ENCODE measurements around the gene PDXDC1.
A peak's percentile ranks its signal among the peaks of the same experiment; 100 is the strongest.
"Not testable (repeated sequence)": the region's sequence is repeated elsewhere in the genome, so short reads cannot be mapped to it uniquely, and the experiment has no call there.

PDXDC1 gene

DNA sequence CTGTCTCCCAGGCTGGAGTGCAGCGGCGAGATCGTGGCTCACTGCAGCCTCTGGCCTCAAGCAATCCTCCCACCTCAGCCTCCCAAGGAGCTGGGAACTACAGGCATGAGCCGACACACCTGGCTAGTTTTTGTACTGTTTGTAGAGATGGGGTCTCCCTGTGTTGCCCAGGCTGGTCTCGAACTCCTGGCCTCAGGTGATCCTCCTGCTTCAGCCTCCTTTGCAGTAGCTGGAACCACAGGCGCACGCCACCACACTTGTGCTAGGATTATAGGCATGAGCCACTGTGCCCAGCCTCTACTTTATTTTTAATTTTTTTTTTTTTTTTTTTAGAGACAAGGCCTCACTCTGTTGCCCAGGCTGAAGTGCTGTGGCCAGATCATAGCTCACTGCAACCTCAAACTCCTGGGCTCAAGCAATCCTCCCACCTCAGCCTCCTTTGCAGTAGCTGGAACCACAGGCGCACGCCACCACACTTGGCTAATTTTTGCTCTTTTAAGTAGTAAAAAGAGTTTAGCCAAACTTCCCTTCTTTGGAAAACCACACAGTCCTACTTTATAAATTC lies 76.6 kb downstream of the PDXDC1 start:
- Histone ChIP-seq H3K9me3 (replicated peaks in 1 of 11) (no peaks in the 10 kb centered on the region), H3K9ac (no peak overlapping the region), H4K20me1 (peaks cover 0 to 74% (median 41%) of the 10 kb centered on the region in 11 experiments; a peak in 15 of 22 replicates), H3K4me3 (no peak overlapping the region), H3K4me2 (peak overlapping the region in 6 of 11 experiments; percentile 3 to 89 (median 22); a peak in 5 of 22 replicates), H3K4me1 (peaks cover 23 to 56% (median 28%) of the 10 kb centered on the region in 10 experiments), H3K27me3 (no peaks in the 10 kb centered on the region), H3K36me3 (peaks cover 11 to 36% (median 16%) of the 10 kb centered on the region in 11 experiments), H3K27ac (peak overlapping the region in 2 of 11 experiments; percentile 1 to 38; a peak in 1 of 22 replicates)
- TF ChIP-seq Cebpa-rat (IDR thresholded peaks at IDR 0.05): no peak

DNA sequence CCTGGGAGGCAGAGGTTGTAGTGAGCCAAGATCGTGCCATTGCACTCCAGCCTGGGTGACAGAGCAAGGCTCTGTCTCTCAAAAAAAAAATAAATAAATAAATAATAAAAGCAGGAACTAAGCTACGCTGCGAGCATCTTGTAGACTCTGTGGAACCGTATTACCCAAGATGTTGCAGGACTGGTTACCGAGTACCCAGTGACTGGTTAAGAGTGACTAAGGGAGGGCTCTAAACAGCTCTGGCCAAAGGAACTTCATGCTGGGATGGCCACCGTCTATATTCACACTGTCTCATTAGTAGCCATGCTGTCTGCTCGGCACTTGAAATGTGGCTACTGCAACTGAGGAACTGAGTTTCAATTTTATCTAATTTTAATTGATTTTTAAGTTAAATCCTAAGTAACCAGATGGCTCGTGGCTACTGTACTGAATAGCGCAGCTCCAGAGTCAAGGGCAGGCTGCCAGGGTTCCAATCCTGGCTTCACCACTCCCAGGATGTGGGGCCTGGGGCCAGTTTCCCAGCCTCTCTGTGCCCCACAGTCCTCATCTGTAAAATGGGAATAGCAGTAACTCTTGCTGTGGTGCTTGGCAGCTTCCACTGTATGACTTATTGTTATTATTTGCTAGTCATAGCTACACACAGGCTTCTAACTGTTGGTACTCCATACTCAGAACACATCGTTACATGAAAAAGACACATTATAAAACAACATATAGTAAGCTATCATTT lies 78.1 kb downstream of the PDXDC1 start:
- Histone ChIP-seq H3K36me3 (peaks cover 0 to 21% (median 3%) of the 10 kb centered on the region in 11 experiments; a peak in 8 of 22 replicates), H4K20me1 (peaks cover 0 to 59% (median 35%) of the 10 kb centered on the region in 11 experiments; a peak in 15 of 22 replicates), H3K27me3 (no peaks in the 10 kb centered on the region), H3K9me3 (replicated peaks in 1 of 11) (no peaks in the 10 kb centered on the region), H3K4me3 (no peak overlapping the region), H3K9ac (no peak overlapping the region; a peak in 2 of 22 replicates), H3K27ac (peak overlapping the region in 2 of 11 experiments; percentile 35 to 38; a peak in 1 of 22 replicates), H3K4me2 (peak overlapping the region in 3 of 11 experiments; percentile 18 to 89 (median 39); a peak in 6 of 22 replicates), H3K4me1 (peaks cover 24 to 58% (median 30%) of the 10 kb centered on the region in 10 experiments)
- TF ChIP-seq Cebpa-rat (IDR thresholded peaks at IDR 0.05): no peak

GRCh38 chr16:15053904-15054303 lies 79.1 kb downstream of the PDXDC1 start:
- Histone ChIP-seq H3K4me1 (peaks cover 24 to 58% (median 30%) of the 10 kb centered on the region in 10 experiments), H3K9me3 (replicated peaks in 1 of 11) (no peaks in the 10 kb centered on the region), H3K27me3 (no peaks in the 10 kb centered on the region), H4K20me1 (peaks cover 0 to 52% (median 35%) of the 10 kb centered on the region in 11 experiments; a peak in 15 of 22 replicates), H3K27ac (0 out of 22 replicates have a peak overlapping the region, but pooled peaks of 1 of the 11 experiments have one; percentile 92), H3K9ac (peak overlapping the region in 3 of 11 experiments; percentile 90 to 98 (median 93); a peak in 4 of 22 replicates), H3K4me2 (peak overlapping the region; percentile 77 to 96 (median 89); a peak in 19 of 22 replicates), H3K36me3 (peaks cover 7 to 24% (median 11%) of the 10 kb centered on the region in 11 experiments; a peak in 21 of 22 replicates), H3K4me3 (peak overlapping the region in 3 of 10 experiments; percentile 84 to 100 (median 98); a peak in 6 of 20 replicates)
- no peak for TF ChIP-seq Cebpa-rat (IDR thresholded peaks at IDR 0.05)

- Histone ChIP-seq H3K4me1 (peaks cover 23 to 55% (median 30%) of the 10 kb centered on the region in 10 experiments), H3K9me3 (replicated peaks in 1 of 11) (no peaks in the 10 kb centered on the region)
These were observed 79.7 kb downstream of the PDXDC1 start for GRCh38 chr16:15054357-15055140.

GRCh38 chr16:15055141-15056053 lies 80.6 kb downstream of the PDXDC1 start:
- no peaks in the 10 kb centered on the region for H3K9me3 ChIP-seq (replicated peaks in 1 of 11)
- peak overlapping the region; percentile 88 to 98 (median 93) for H3K9ac ChIP-seq
- peaks cover 0 to 52% (median 27%) of the 10 kb centered on the region in 11 experiments; a peak in 14 of 22 replicates for H4K20me1 ChIP-seq
- peaks cover 19 to 49% (median 30%) of the 10 kb centered on the region in 10 experiments for H3K4me1 ChIP-seq
- H3K27me3 ChIP-seq: no peaks in the 10 kb centered on the region
- no peak for TF ChIP-seq Cebpa-rat (IDR thresholded peaks at IDR 0.05)
- H3K4me2 ChIP-seq: peak overlapping the region; percentile 77 to 96 (median 89)
- peak overlapping the region; percentile 75 to 100 (median 90) for H3K4me3 ChIP-seq
- H3K27ac ChIP-seq: peak overlapping the region; percentile 87 to 96 (median 90)
- H3K36me3 ChIP-seq: peaks cover 22 to 34% (median 25%) of the 10 kb centered on the region in 11 experiments

More at GRCh38 chr16:15054357-15055140, 79.7 kb downstream of the PDXDC1 start:
- H3K36me3 ChIP-seq: peaks cover 14 to 30% (median 17%) of the 10 kb centered on the region in 11 experiments
- H3K27ac ChIP-seq: peak overlapping the region; percentile 87 to 96 (median 90); a peak in 21 of 22 replicates
- H3K9ac ChIP-seq: peak overlapping the region; percentile 88 to 98 (median 93)
- H3K4me2 ChIP-seq: peak overlapping the region; percentile 77 to 96 (median 89)
- H4K20me1 ChIP-seq: peaks cover 0 to 49% (median 32%) of the 10 kb centered on the region in 11 experiments; a peak in 15 of 22 replicates
- no peak for TF ChIP-seq Cebpa-rat (IDR thresholded peaks at IDR 0.05)
- no peaks in the 10 kb centered on the region for H3K27me3 ChIP-seq
- peak overlapping the region; percentile 75 to 100 (median 90) for H3K4me3 ChIP-seq

- no peak overlapping the region for H3K9ac ChIP-seq
These were observed 83.0 kb downstream of the PDXDC1 start for GRCh38 chr16:15057681-15058417.

DNA sequence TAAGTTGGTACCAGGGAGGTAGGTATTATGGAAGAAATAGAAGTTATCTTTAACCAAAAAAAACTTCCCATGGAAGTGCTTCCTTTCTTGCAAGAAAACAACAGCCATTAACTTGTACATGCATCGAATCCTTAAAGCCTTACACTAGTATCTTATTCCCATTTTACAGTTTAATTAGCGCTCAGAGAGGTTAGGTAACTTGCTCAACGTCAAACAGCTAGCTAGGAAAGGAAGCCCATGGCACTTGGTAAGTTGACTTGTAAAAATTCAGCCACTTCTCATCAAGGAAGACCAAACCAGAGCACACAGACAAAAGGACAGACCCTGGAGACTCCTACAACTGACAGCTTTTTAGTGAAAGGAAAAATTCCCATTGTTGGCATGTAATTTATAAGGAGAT lies 84.5 kb downstream of the PDXDC1 start:
- Histone ChIP-seq H3K36me3 (peaks cover 50 to 69% (median 63%) of the 10 kb centered on the region in 11 experiments), H3K27me3 (no peaks in the 10 kb centered on the region), H3K4me2 (no peak overlapping the region), H3K27ac (no peak overlapping the region), H3K4me1 (peaks cover 10 to 25% (median 15%) of the 10 kb centered on the region in 10 experiments), H3K9me3 (replicated peaks in 1 of 11) (no peaks in the 10 kb centered on the region), H3K4me3 (no peak overlapping the region), H4K20me1 (peaks cover 0 to 47% (median 12%) of the 10 kb centered on the region in 11 experiments; a peak in 11 of 22 replicates), H3K9ac (no peak overlapping the region)
- TF ChIP-seq Cebpa-rat (IDR thresholded peaks at IDR 0.05): no peak

More at GRCh38 chr16:15057681-15058417, 83.0 kb downstream of the PDXDC1 start:
- no peak for TF ChIP-seq Cebpa-rat (IDR thresholded peaks at IDR 0.05)
- Histone ChIP-seq H3K4me2 (no peak overlapping the region), H3K36me3 (peaks cover 39 to 54% (median 48%) of the 10 kb centered on the region in 11 experiments), H3K27me3 (no peaks in the 10 kb centered on the region), H3K9me3 (replicated peaks in 1 of 11) (no peaks in the 10 kb centered on the region), H4K20me1 (peaks cover 0 to 51% (median 12%) of the 10 kb centered on the region in 11 experiments; a peak in 13 of 22 replicates), H3K27ac (no peak overlapping the region), H3K4me3 (no peak overlapping the region), H3K4me1 (peaks cover 16 to 38% (median 23%) of the 10 kb centered on the region in 10 experiments)

GRCh38 chr16:15062085-15062810 lies 87.4 kb downstream of the PDXDC1 start:
- Histone ChIP-seq H3K4me2 (peak overlapping the region in 1 of 11 experiments; percentile 21; a peak in 1 of 22 replicates), H4K20me1 (peaks cover 0 to 45% (median 12%) of the 10 kb centered on the region in 11 experiments; a peak in 12 of 22 replicates), H3K27ac (peak overlapping the region in 7 of 11 experiments; percentile 11 to 57 (median 28); a peak in 9 of 22 replicates), H3K36me3 (peaks cover 69 to 90% (median 83%) of the 10 kb centered on the region in 11 experiments), H3K4me1 (peaks cover 0 to 10% (median 0%) of the 10 kb centered on the region in 10 experiments; a peak in 4 of 20 replicates), H3K9ac (peak overlapping the region in 1 of 11 experiments; percentile 8; a peak in 1 of 22 replicates)
- not testable (repeated sequence) for H3K4me3 ChIP-seq; H3K27me3 ChIP-seq; H3K9me3 ChIP-seq (replicated peaks in 1 of 11)

DNA sequence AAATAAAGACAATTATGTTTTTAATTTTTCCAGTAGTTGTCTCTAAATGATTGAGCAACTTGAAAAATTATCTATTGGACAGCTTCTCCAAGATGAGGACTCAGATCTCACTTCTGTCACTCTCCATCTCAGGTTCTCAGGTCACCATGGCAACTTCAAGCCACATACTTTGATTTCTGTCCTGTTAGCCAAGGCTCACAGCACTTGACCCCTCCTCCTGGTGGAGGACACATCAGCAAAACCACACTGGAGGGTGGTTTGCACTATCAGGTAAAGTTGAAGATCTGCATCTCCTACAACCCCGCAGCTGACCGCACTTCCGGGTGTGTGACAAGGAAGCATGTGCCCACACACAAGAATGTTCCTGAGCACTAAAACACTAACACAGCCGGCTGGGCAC lies 91.1 kb downstream of the PDXDC1 start:
- not testable (repeated sequence) for H3K4me3 ChIP-seq; H3K9me3 ChIP-seq (replicated peaks in 1 of 11); H3K4me2 ChIP-seq; H3K27me3 ChIP-seq; H3K9ac ChIP-seq; H3K27ac ChIP-seq
- H4K20me1 ChIP-seq: peaks cover 0 to 23% (median 3%) of the 10 kb centered on the region in 11 experiments; a peak in 7 of 22 replicates
- H3K36me3 ChIP-seq: peaks cover 63 to 92% (median 80%) of the 10 kb centered on the region in 11 experiments
- peaks cover 0 to 10% (median 0%) of the 10 kb centered on the region in 10 experiments; a peak in 4 of 20 replicates for H3K4me1 ChIP-seq

GRCh38 chr16:15066690-15067089 lies 91.9 kb downstream of the PDXDC1 start:
- not testable (repeated sequence) for H3K27ac ChIP-seq; H3K4me2 ChIP-seq; H3K4me3 ChIP-seq; H3K9me3 ChIP-seq (replicated peaks in 1 of 11); H3K9ac ChIP-seq; H3K4me1 ChIP-seq; H3K27me3 ChIP-seq
- Histone ChIP-seq H3K36me3 (peaks cover 56 to 92% (median 79%) of the 10 kb centered on the region in 11 experiments), H4K20me1 (peaks cover 0 to 22% (median under 1%) of the 10 kb centered on the region in 11 experiments; a peak in 7 of 22 replicates)

All from BLaER1 treated with 17β-estradiol and CSF1 and Interleukin-3, amounts not matched to agents 10 nM and 100 nM (cell line).